ENCODE measurements around the gene FGD1.
"Not testable (repeated sequence)": the region's sequence is repeated elsewhere in the genome, so short reads cannot be mapped to it uniquely, and the experiment has no call there.

Gene FGD1

DNA sequence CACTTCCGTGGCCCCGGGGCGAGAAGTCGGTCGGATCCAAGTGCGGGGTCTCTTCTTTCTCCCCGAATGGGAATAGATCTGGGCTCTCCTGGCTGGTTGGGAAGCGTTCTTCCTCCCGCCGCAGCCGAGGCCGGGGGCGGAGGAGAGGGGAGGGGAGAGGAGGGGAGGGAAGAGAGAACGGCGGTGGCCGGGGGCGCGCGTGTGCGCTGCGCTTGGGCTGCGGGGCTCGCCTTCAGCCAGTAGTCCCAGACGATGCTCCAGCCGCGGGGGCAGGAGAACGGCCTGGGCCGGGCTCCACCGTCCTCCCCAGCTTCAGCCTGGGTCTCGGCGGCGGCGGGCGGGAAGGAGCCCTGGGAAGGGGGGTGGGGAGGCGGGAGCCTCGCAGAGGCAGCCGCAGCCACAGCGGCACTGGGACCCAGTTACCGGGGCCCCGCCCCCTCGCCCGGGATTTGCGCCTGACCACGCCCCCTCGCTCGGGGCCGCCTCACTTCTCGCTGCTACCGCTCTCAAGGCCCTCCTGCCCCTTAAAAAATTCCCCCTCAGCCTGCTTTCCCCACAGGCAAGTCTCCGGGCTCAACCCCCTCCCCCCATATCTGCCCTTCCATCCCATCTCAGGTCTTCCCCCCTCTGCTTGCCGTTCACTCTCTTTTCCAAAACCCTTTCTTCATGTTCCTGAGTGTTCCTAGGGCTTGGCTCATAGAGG, at the start of gene FGD1:
Gene FGD1, minus strand, starts transcription at position 421 of the 703 bp plus-strand sequence. CDS start 802 bp downstream, outside the sequence.
- TF ChIP-seq, protein P1, sequence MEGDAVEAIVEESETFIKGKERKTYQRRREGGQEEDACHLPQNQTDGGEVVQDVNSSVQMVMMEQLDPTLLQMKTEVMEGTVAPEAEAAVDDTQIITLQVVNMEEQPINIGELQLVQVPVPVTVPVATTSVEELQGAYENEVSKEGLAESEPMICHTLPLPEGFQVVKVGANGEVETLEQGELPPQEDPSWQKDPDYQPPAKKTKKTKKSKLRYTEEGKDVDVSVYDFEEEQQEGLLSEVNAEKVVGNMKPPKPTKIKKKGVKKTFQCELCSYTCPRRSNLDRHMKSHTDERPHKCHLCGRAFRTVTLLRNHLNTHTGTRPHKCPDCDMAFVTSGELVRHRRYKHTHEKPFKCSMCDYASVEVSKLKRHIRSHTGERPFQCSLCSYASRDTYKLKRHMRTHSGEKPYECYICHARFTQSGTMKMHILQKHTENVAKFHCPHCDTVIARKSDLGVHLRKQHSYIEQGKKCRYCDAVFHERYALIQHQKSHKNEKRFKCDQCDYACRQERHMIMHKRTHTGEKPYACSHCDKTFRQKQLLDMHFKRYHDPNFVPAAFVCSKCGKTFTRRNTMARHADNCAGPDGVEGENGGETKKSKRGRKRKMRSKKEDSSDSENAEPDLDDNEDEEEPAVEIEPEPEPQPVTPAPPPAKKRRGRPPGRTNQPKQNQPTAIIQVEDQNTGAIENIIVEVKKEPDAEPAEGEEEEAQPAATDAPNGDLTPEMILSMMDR (IDR thresholded peaks at IDR 0.05; ENCODE audit: insufficient read depth, low read length, poor library complexity, severe bottlenecking), result no peak
- peak; percentile 17 for DNase-seq (ENCODE audit: extremely low read depth, insufficient read length)
- Histone ChIP-seq H3K27me3 (replicated peaks; ENCODE audit: control insufficient read depth, insufficient read depth, low read length) (no peaks in the 10 kb centered on the region), H3K36me3 (ENCODE audit: control insufficient read depth, insufficient read depth, low read length) (no peaks in the 10 kb centered on the region), H3K4me3 (replicated peaks; ENCODE audit: low read depth, low read length) (peak within 1 kb of the TSS; percentile 46)

DNA sequence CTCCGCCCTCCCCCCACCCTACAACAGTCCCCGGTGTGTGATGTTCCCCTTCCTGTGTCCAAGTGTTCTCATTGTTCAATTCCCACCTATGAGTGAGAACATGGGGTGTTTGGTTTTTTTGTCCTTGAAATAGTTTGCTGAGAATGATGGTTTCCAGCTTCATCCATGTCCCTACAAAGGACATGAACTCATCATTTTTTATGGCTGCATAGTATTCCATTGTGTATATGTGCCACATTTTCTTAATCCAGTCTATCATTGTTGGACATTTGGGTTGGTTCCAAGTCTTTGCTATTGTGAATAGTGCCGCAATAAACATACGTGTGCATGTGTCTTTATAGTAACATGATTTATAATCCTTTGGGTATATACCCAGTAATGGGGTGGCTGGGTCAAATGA, 46.2 kb upstream of the FGD1 start:
- H3K4me3 ChIP-seq (replicated peaks; ENCODE audit: low read depth, low read length); H3K36me3 ChIP-seq (ENCODE audit: control insufficient read depth, insufficient read depth, low read length); H3K27me3 ChIP-seq (replicated peaks; ENCODE audit: control insufficient read depth, insufficient read depth, low read length); DNase-seq (ENCODE audit: extremely low read depth, insufficient read length): not testable (repeated sequence)

DNA sequence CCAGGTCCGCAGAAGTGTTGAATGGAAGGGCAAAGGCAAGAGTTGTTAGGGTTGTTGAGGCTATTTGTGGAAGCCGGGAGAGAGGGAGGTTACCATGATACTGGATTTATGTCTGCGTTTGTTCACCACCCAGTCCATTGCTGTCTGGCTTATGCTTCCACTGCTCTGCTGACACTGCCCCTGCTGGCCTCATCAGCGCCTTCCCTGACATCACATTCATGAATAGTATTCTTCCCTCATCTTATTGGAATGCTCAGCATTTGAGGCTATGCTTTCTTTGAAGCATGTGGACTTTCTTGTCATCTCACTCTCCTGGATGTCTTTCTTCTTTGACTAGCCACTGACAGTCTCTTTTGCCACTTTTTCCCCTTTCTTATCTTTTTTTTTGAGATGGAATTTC, 44.3 kb upstream of the FGD1 start:
- Histone ChIP-seq H3K4me3 (replicated peaks; ENCODE audit: low read depth, low read length) (no peak overlapping the region), H3K27me3 (replicated peaks; ENCODE audit: control insufficient read depth, insufficient read depth, low read length) (no peaks in the 10 kb centered on the region), H3K36me3 (ENCODE audit: control insufficient read depth, insufficient read depth, low read length) (peaks cover 6% of the 10 kb centered on the region)
- TF ChIP-seq, protein P1 (IDR thresholded peaks at IDR 0.05; ENCODE audit: insufficient read depth, low read length, poor library complexity, severe bottlenecking), result no peak
- DNase-seq (ENCODE audit: extremely low read depth, insufficient read length), result no peak

DNA sequence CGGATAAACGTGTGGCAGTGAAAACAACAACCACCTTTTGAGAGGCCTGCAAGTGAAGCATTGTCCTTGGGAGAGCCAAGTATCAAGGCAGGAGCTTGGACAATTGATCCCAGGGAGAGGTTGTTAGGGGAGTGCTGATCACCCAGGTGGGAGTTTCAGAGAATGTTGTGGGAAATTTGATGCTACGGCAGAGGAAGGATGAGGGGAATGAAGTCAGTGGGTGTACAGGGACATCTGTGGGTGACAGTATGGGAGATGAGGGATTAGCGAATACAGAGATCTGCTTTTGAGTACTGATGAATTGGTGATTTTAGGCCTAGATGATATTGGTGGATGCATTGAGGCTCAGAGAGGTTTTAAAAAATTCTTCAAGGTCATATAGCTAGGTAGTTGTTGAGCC, 38.2 kb upstream of the FGD1 start:
- H3K27me3 ChIP-seq (replicated peaks; ENCODE audit: control insufficient read depth, insufficient read depth, low read length), result no peaks in the 10 kb centered on the region
- H3K4me3 ChIP-seq (replicated peaks; ENCODE audit: low read depth, low read length), result no peak overlapping the region
- H3K36me3 ChIP-seq (ENCODE audit: control insufficient read depth, insufficient read depth, low read length), result peaks cover under 1% of the 10 kb centered on the region; the same call in 1 of the 2 replicates
- DNase-seq (ENCODE audit: extremely low read depth, insufficient read length), result no peak
- TF ChIP-seq, protein P1 (IDR thresholded peaks at IDR 0.05; ENCODE audit: insufficient read depth, low read length, poor library complexity, severe bottlenecking), result no peak

DNA sequence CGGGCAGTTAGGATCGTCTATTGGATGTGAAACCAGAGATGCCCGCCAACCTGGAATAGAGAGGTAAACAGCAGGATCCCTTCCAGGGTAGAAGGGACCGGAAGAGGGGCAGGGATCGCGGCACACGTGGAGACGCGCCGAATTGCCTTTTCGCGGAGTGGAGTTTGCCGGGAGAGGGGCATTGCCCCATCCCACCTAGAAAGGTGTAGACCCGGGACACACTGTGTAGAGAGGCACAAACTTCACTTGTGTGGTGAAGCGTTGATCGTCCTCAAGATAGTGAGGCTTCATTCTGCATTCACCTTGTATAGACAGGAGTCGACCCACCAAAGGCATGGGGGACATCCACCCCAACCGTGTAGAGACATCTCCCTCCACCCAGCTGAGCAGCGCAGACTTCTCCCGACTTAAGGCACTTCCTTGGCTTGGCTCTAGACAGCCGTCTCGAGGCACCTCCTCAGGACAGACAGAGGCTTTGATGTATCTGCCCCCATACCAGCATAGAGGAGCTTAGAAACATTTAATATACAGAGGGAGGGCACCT, 34.4 kb upstream of the FGD1 start:
- no peaks in the 10 kb centered on the region; the same call in 1 of the 2 replicates for H3K36me3 ChIP-seq (ENCODE audit: control insufficient read depth, insufficient read depth, low read length)
- H3K27me3 ChIP-seq (replicated peaks; ENCODE audit: control insufficient read depth, insufficient read depth, low read length), result no peaks in the 10 kb centered on the region
- TF ChIP-seq, protein P1 (IDR thresholded peaks at IDR 0.05; ENCODE audit: insufficient read depth, low read length, poor library complexity, severe bottlenecking), result no peak
- DNase-seq (ENCODE audit: extremely low read depth, insufficient read length), result no peak
- peak overlapping the region; percentile 85 for H3K4me3 ChIP-seq (replicated peaks; ENCODE audit: low read depth, low read length)

DNA sequence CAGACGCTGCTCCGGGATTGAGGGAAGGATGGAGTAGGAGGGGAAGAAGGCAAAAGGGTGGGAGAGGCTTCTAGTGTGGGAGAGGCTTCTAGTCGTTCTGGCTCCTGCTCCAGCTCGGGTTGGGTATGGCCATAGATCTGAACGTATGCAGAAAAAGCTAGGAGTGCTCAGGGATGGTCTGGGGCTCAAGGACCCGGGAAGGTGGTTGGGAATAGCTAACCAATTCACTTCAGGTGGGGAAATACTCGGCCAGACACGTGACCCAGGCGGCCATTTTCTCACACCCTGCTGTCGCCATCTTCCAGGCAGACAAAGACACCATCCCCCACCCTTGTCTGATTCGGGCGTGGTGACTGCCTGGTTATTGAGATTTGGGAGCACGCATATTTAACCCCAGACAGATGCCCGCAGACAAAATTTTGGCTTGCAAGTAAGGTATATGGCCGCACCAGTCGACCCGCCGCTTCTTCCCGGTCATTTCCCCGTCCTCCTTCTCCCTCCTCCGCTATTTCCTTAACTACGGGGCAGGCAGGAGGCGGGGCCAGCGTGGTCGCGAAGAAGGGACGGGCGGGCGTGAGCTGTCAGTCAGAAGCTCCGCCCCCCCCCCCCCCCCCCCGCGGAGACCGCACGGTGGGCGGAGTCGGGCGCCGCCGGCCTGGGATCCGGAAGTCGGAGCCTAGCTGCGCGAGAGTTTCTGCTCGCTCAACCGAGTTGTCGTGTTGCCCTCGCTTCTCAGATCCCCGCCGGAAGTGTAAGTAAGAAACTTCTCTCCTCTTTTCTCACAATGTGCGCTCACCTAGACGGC, 33.7 kb upstream of the FGD1 start, which contains the start of gene GNL3L:
Gene GNL3L, plus strand, starts transcription at position 668 of the 805 bp plus-strand sequence. CDS start 2,348 bp downstream, outside the sequence.
- no peaks in the 10 kb centered on the region; the same call in 1 of the 2 replicates for H3K36me3 ChIP-seq (ENCODE audit: control insufficient read depth, insufficient read depth, low read length)
- peak within 1 kb of the TSS; percentile 85 for H3K4me3 ChIP-seq (replicated peaks; ENCODE audit: low read depth, low read length)
- TF ChIP-seq, protein P1 (IDR thresholded peaks at IDR 0.05; ENCODE audit: insufficient read depth, low read length, poor library complexity, severe bottlenecking), result no peak
- DNase-seq (ENCODE audit: extremely low read depth, insufficient read length), result peak; percentile 89
- H3K27me3 ChIP-seq (replicated peaks; ENCODE audit: control insufficient read depth, insufficient read depth, low read length), result no peaks in the 10 kb centered on the region
